NCI-H146 (cell line): Measurements from ENCODE around the gene THSD7B.

Experiments
- DNase-seq: peaks from one replicate; lab custom pipeline; 2025; lab: John Stamatoyannopoulos, UW

THSD7B gene

DNA sequence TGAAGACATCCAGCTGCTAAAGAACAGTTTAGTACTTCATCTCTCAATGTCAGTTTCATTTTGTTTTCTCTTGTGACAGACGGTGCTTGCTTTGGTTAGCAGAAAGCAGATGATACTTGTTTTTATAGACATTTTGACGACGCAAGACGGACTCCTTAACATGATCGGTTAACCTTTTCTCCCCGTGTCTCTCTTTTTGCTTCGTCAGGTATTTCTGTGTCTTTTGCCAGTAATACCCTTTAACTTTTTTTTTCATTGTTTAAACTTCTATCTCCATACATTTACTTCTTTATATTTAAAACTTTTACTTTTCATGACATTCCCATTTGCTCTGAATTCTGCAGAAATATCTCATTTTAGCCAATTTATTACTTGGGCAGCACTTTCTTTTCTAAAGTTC is 57.9 kb downstream of the THSD7B start:
- DNase-seq, result no peak

DNA sequence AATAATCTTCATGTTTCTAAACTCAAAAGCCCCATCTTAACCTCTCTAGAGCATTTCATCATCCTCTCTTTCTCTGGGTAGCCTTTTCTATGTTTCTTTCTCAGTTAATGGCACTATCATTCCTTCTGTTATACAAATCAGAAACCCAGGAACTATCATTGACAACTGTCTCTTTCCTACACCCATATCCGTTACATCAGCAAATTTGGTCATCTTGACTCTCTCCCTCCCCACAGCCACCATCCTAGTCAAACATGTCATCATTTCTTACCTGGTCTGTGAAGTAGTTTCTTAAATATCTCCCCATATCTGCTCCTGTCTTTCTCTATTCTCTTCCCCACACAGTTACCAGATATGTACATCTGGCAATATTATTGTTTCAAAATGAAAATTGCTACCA is 62.8 kb downstream of the THSD7B start:
- no peak for DNase-seq

DNA sequence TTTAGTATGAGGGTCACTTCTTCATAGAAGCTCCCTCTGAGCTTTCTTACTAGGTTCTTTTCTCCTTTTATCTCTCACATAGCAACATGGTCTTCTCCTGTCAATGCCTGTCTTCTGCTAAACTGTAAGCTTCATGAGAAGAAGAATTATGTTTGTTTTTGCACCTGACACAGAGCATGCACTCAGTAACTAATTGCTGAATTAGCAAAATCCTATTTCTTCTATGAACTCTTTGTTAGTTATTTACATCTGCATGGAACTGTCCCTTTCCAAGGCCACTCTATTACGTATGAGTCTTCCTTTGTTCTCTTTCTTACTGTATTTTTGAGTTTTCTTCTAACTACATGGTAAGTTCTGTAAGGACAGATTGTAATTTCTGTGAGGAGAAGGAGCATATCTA is 63.4 kb downstream of the THSD7B start:
- DNase-seq, result no peak

DNA sequence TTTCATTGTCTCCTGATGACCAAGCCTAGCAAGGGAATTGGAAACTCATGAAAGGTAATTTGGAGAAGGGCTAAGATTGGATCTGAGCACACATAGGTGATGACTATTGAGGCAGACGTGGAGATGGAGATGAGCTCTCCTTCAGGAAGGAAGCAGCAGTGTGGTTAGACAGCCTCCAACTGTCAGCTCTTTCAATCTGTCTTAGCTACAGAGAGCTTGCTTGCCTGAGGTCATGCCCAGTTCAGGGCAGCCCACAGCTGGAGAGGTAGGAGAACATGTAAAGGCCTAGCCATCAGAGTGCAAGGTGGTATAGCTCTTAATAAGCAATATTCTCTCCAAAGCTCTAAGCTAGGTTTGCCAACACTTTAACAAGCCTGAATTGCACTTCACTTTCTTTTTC is 79.2 kb downstream of the THSD7B start:
- DNase-seq, result no peak

DNA sequence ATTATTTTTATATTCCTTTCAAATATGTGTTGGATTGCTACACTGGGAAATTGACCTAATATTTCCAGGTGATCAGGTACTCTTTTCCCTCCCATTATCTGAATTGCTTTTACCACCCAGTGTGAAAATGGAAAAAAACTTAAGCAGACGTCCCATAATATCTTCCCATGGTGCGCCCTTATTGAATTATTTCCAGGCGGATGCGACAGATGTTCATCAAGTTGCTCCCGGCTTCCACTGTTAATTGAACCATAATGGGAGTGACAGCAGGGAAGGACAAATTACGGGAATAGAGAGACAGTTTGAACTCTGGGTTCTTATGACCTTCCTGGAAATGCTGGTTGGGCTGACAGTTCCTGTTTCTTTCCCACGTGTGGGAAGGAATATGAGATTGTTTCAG is 93.3 kb downstream of the THSD7B start:
- DNase-seq, result no peak

DNA sequence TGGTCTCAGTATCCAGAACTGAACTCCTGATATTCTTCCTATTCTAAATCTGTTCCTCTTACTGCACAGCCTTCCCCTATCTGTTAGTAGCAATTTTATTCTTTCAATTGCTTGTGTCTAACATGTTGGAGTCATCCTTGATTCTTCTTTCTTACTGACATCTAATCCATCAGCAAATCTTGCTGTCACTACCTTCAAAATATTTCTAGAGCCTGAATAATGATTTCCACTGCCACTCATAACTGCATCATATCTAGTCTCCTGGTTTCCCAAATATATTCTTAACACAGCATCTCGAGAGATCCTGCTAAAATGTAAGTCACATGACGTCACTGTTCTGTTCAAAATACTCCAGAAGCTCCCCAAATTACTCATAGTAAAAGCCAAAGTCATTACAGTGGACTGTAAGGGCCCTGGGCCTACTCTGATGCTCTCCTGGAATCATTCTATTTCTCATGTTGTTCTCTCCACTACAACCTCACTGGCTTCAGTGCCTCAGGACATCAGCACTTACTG is 95.2 kb downstream of the THSD7B start:
- DNase-seq, result no peak

DNA sequence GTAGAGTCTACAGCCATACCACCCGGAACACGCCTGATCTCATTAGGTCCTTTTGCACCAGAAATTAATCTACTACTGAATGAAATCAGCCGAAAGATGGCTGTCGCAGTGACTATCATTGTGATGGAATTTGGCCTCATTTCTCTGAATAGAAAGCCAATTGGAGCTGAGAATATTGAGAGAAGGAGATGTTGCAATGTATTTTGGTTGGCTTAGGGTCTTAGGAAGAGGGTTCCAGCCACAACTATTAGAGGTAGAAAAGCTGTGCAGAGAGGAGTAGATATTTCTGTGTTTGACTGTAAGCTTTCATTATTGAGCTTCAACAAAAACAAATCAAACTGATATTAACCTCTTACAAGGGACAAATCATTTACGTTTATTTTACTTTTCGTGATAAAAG is 98.1 kb downstream of the THSD7B start:
- DNase-seq, result no peak

DNA sequence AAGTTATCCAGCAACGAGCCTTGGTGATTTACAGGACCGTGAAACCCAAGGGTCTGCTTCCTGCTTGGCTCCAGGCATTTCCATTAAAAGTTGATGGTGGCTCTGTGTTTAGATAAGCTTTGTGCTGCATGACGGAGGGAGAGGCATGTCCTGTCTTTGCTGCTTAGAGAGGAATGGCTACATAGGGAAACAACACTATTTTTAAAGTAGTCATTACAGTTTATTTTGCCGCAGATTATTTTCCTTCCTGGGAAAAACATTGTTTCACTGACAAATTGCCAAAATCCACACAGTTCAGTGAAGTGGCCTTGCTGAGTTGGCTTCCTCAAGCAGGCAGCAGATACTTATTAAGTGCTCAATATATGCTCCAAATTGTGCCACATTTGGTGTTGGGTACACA is 98.5 kb downstream of the THSD7B start:
- no peak for DNase-seq

DNA sequence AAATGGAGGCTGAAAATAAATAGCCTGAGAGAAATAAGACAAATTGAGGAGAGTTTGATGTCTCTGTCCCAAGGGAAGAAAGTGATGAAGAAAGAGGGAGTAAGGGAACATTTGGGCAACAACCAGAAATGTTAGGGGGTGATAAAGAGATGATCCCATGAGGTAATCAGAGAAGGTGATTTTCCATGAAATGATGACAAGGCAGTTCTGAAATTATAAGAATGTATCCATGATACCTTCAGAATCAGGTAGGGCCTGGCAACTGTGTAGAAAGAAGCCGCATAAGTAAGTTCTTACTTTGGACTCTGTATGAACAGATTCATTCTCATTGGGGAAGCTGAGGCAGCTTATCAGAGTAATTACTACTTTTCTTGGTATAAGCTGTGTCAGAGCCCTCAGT is 106.1 kb downstream of the THSD7B start:
- no peak for DNase-seq

DNA sequence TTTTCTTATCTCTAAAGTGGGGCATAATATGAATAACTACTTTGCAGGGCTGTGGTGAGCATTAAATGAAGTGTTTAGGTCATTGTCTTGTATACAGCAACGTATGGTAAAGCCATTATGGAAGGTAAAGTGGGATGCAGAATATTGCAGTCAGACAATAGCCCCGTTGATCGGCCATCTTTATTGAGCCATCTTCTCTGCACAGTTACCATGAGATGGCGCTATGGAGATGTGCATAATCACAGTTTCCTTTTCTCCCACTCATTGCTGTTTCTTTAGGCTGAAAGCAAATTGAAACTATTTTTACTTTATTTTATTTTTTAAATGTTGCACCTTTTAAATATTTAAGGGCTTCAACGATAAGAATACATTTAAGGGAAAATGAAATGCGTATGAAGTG is 108.9 kb downstream of the THSD7B start:
- no peak for DNase-seq

DNA sequence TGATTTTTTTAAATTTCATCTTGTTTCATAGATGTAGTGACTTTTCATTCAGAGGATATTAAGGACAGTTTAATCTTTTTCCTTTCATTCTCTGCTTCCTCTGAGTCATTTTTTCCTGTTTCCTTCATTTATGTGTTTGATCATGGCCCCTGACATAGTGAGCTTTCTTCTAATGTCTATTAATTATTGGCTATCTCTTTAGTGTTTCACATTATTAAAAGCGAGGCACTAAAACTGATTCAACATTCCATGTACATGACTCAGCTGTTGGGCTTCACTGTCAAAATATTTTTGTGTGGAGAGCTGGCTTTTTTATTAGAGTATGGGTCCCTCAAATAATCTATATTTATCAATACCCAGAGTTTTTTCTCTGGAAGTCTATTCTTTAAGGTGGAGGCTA is 125.8 kb downstream of the THSD7B start:
- DNase-seq, result no peak

DNA sequence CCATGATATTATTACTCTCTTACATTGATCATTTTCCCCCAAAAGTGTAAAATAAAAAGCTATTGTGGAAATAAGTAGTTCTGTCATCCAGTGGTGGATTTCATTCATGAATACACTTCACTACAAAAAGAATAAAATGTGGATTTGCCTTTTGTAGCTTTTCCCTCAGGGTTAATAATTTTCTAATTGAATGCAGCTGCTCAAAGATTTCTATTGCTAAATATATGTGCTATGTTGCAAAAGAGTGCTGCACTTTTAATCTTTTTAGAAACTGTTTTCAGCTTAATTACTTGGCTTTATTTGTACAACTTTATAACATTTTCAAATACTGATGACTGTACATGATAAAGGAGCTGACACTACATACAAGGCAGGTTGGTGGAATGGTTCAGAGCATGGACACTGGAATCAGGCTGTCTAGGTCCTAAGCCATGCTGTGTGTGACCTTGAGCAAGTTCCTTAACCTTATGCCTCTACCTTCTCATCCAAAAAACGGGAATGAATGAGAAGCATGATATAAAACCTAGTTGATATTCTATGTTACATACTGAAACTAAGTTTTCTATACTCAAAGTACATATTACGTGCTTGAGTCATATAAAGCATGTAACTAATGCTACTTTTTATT is 128.8 kb downstream of the THSD7B start:
- no peak for DNase-seq

DNA sequence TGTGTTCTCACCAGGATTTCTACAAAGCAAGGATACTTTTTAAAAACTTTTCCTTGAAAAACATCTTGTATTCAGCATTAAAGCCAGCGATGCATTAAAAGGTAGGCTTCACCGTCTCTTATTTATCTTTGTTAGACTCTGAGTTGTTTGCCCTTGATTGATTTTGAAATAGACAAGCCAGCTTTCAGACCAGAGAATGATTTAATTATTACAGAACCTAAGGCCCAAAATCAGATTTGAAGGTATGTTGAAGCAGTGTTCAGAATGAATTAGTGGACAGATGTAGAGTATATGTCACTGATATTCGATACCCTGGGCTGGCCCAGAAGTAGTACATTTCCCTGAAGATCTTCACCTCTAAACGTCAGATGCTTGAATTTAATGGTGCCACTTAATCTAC is 136.4 kb downstream of the THSD7B start:
- DNase-seq, result no peak

DNA sequence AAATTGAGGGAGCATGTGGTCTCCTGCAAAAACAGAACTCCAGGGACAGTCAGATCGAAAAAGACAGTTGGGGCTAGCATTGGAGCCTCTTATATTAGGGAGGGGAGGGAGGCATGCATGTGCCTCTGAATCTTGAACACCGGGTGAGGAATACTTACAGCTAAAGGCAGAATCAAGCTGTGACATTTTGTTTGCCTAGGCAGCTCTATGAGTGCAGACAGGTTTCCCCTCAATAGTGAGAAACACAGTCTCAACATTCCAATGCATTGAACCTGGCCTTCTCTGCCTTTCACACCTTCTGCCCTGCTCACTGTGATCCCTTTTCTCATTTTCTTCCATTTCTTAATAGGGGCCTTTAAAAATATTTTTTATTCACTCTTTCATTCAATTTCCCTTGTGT is 140.4 kb downstream of the THSD7B start:
- DNase-seq, result no peak

DNA sequence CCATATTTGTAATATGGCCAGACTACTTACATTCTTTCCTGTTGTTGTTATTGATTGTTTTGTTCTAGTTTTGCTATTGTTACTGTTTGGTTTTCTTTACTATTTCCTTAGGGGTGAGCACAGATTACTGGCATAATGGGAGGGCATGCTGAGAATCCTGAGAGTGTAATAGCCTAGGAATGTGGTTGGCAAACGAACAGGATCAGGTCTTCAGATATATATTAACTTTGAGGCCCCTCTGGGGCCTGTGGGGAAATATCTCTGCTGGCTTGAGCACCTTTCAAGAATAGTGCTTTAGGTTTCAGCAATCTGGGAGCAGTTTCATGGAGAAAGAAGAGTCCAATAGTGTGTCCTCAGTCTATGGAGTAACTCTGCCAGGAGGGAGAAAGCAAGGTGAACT is 144.4 kb downstream of the THSD7B start:
- no peak for DNase-seq

DNA sequence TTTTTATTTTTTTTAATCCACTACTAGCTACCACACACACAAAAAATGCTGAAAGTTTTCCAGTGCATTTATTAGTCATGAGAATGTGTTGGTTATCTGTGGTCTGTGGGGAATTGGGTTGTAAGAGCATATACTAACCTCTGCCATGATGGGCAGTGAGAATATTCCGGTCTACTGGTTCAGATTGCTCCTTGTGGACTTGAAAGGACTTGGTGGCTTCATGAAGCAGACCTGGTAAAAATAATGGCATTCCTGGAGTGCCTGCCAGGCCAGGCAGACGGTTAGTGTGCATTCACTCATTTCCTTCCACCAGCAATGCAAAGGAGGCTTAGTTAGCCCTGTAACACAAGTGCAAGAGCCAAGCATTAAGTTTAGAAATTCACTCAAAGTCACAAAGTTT is 150.8 kb downstream of the THSD7B start:
- DNase-seq, result no peak

DNA sequence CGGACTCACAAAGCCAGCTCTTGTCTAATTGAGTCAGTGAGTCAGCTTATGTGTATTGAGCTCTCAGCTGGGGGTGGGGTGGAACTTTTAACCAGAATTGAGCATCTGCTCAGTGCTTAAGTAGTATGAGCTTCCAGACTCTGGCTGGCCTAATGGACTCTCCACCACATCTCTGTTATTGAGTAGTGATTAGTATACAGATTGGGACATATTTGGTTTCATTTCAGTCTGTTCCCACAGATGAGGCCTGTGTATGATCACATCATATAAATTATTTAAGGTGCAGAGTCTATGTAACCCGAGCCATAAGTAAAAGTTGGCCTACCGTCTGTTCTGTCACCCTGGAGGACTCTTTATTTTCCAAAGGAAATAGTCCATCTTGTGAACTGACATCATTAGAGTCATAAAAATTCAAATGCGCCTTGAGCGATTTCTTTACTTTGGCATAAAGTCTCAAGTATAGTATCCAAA is 152.1 kb downstream of the THSD7B start:
- no peak for DNase-seq

DNA sequence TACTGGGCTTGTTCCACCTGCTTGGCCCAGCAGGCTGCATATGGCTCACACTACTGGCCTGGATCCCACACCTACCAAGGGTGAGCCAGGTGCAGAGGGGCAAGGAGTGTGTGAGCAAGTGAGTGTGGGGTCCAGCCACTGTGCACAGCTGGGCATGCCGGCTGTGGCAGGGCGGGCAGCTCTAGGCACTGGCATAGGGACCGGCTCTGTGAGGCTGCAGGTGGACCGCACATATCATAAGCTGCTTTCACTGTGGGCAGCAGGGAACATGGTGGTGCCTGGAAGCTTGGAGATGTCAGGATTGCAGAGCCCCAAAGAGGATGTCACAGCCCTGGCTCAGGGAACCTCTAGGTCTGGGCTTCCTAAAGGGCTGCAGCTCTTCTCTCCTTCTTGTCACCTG is 154.3 kb downstream of the THSD7B start:
- DNase-seq, result no peak

DNA sequence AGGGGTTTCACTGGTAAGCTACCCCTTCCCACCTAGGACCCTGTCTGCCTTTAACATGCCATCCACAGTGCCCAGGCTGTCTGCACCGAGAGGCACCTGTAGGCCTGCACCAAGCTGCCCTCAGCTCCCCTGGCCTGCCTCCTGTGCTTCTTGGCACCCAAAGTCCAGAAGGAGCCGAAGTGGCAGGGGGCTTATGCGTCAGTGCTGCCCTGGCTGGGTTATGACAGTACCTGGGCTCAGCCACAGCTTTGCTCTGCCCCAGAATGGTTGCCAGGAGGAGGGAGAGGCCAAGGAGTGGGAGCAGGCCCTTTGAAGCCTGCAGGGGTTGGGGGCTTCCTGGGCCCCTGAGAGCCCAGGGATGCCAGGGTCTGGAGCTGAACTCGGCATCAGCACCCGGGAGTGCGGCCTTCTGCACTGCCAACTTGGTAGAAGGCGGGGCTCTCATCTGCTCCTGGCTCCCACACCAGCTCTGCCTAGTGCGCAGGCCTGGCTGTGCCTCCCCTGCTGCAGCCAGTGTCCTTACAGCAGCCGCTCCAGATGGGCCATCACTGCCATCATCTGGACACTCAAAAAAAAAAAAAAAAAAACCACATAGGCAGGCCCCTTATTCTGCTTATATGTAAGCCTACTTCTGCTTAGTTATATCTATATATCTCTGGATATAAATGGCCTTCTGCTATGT is 155.4 kb downstream of the THSD7B start:
- no peak for DNase-seq

DNA sequence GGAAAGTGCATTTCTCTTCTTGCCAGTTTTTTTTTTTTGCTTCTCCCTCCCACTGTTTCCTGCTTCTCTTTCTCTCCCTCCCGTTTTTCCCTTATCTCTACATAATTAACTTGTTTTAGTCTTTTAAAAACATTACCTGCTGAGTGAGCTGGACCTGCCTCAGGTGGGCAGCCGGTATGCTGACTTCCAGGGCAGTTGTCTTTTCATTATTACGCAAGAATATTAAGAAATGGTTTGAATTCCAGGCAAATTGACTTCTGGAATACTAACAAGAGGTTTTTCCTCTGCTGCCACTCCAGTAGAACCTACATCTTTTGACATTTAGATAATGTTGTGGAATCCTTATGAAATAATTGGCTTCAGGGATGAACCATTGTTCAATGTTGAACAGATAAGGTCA is 161.8 kb downstream of the THSD7B start:
- no peak for DNase-seq

DNA sequence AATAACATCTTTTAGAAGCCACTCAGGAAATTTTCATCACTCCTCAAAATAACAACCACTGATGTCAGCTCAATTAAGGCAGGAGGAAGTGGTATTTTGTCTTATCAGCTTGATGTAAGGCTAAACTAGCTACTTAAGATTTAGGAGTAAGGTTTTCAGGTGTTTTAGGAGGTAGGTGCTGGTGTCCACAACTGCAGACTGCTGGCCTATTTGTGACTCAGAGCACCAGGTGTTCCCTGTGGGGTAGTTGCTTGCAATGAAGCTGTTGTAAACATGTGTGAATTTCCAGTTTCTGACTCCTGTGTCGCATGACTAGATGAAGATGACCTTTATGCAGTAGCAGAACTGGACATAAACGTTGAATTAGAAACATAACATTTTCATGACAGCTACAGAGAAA is 164.2 kb downstream of the THSD7B start:
- DNase-seq, result no peak

DNA sequence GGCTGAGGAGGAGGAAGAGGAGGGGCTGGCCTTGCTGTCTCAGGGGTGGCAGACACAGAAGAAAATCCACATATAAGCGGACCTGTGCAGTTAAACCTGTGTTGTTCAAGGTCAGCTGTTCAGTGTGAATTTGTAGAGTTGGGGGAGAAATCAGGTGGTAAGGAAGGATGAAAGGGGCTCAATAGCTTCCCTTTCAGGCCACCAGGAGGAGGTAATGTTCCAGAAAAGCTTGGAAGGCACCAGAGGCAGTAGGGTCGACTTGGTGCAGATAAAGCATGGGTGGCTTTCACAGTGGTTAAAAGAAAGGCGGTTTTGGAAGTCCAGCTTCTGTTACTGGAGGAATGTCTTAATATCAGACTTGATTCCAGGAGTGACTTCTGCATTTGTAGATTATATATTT is 167.4 kb downstream of the THSD7B start:
- DNase-seq, result no peak

DNA sequence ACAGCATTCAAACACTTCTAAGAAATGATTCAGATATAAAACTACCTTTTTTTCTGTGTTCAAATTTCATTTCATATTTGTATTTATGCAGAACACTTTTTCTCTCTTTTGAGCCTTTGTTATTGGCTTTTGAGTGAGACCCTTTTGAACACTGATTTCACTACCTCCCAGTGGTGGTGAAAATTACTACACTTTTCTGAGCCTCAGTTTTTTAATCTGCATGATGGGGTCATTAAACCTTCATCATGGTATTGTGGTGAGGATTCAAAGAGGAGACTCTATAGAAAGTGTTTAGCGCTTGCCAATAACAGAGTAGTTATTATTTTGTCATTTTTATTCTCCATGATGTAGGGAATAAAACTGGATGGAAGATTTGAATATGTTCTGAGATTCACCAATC is 169.8 kb downstream of the THSD7B start:
- DNase-seq, result no peak

DNA sequence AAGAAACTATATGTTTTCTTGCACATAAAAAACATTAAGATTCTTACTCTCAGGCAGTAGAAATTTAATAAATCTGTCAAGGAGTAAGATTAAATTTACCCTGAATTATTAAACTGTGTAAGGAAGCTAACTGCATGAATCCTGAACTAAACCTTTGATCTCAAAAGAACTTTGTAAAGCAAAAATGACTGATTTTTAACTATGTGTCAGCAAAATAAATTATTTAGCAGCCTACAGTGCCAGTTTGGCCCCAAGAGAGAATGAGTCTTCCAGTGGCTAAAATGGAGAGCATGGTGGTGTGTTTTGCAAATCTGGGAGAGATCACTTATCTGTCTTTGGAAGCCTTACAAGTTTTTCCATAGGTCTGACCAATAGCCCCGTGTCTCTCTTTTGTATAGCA is 190.7 kb downstream of the THSD7B start:
- DNase-seq, result no peak
